ENCODE measurements around the gene DDX54.

Gene DDX54

GRCh38 chr12:113112043-113112899, 73.0 kb downstream of the DDX54 start:
- Histone ChIP-seq H3K18ac (ENCODE audit: low read length) (peak overlapping the region; percentile 89), H2AK5ac (ENCODE audit: low read depth, low read length) (peak overlapping the region; percentile 93), H4K8ac (ENCODE audit: low read depth, low read length) (no peak overlapping the region), H3K27me3 (ENCODE audit: control insufficient read depth in 3 of 3, insufficient read depth in 3 of 3, low read depth in 1 of 3, low read length in 3 of 3) (peaks cover 0 to 24% (median 0%) of the 10 kb centered on the region in 3 experiments), H3K4ac (ENCODE audit: low read length) (no peak overlapping the region), H3K9me3 (replicated peaks in 1 of 2; ENCODE audit: control insufficient read depth in 2 of 2, insufficient read depth in 1 of 2, low read depth in 1 of 2, low read length in 2 of 2) (no peaks in the 10 kb centered on the region), H2BK15ac (ENCODE audit: low read length) (no peak overlapping the region), H2BK120ac (ENCODE audit: low read depth, low read length) (no peak overlapping the region), H3K27ac (replicated peaks; ENCODE audit: low read length) (no peak overlapping the region), H3K14ac (ENCODE audit: low read length) (peak overlapping the region; percentile 58), H3K79me1 (ENCODE audit: low read depth, low read length) (no peaks in the 10 kb centered on the region), H4K91ac (ENCODE audit: low read depth, low read length, poor library complexity) (no peak overlapping the region), H3K4me2 (ENCODE audit: insufficient read depth, low read length, poor library complexity, severe bottlenecking) (no peak overlapping the region), H3K9ac (ENCODE audit: low read depth, low read length, poor library complexity) (peak overlapping the region; percentile 27), H2BK12ac (ENCODE audit: low read length) (no peak overlapping the region), H3K4me1 (ENCODE audit: control insufficient read depth in 2 of 2, insufficient read depth in 1 of 2, low read depth in 1 of 2, low read length in 2 of 2) (no peaks in the 10 kb centered on the region), H3K36me3 (replicated peaks in 1 of 2; ENCODE audit: control insufficient read depth in 2 of 2, insufficient read depth in 2 of 2, low read length in 2 of 2) (no peaks in the 10 kb centered on the region), H2BK5ac (ENCODE audit: low read length) (no peak overlapping the region), H3K4me3 (ENCODE audit: low read length in 2 of 2) (no peak overlapping the region), H2AFZ (ENCODE audit: low read length) (peak overlapping the region; percentile 40), H3K23ac (ENCODE audit: low read depth, low read length, poor library complexity) (peak overlapping the region; percentile 56)
- DNase-seq (ENCODE audit: low spot score), result no peak
- WGBS, 2 donors (ENCODE audit: extremely low coverage in 2 of 2, insufficient read length in 2 of 2, insufficient replicate concordance in 1 of 2), result no CpG with 5 or more reads among the region's 39 CpGs

DNA sequence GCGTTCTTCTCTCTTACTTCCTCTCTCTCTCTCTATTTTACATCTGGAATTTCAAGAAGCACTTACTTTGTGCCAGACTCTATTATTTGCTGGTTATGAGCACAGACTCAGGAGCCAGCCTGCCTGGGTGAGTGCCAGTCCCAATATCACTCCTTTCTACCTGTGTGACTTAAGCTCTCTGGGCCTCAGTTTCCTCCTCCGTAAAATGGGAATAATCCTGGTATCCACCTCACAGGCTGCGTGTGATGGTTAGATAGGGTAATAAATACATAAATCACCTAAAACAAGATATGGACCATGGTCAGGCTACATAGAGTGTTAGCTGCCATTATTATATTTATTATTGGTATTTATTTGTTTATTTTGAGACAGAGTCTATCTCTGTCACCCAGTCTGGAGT, 74.0 kb downstream of the DDX54 start:
- peaks cover 0 to 24% (median 0%) of the 10 kb centered on the region in 3 experiments for H3K27me3 ChIP-seq (ENCODE audit: control insufficient read depth in 3 of 3, insufficient read depth in 3 of 3, low read depth in 1 of 3, low read length in 3 of 3)
- no peak overlapping the region for H3K4ac ChIP-seq (ENCODE audit: low read length)
- no peak overlapping the region for H2BK5ac ChIP-seq (ENCODE audit: low read length)
- H3K27ac ChIP-seq (replicated peaks; ENCODE audit: low read length), result no peak overlapping the region
- H4K91ac ChIP-seq (ENCODE audit: low read depth, low read length, poor library complexity), result no peak overlapping the region
- no peak overlapping the region for H3K4me2 ChIP-seq (ENCODE audit: insufficient read depth, low read length, poor library complexity, severe bottlenecking)
- H3K4me3 ChIP-seq (ENCODE audit: low read length in 2 of 2), result no peak overlapping the region
- no peaks in the 10 kb centered on the region for H3K79me1 ChIP-seq (ENCODE audit: low read depth, low read length)
- H4K8ac ChIP-seq (ENCODE audit: low read depth, low read length), result no peak overlapping the region
- H3K4me1 ChIP-seq (ENCODE audit: control insufficient read depth in 2 of 2, insufficient read depth in 1 of 2, low read depth in 1 of 2, low read length in 2 of 2), result no peaks in the 10 kb centered on the region
- H3K36me3 ChIP-seq (replicated peaks in 1 of 2; ENCODE audit: control insufficient read depth in 2 of 2, insufficient read depth in 2 of 2, low read length in 2 of 2), result no peaks in the 10 kb centered on the region
- H3K23ac ChIP-seq (ENCODE audit: low read depth, low read length, poor library complexity), result no peak overlapping the region
- no peak overlapping the region for H2AK5ac ChIP-seq (ENCODE audit: low read depth, low read length)
- H3K9me3 ChIP-seq (replicated peaks in 1 of 2; ENCODE audit: control insufficient read depth in 2 of 2, insufficient read depth in 1 of 2, low read depth in 1 of 2, low read length in 2 of 2), result no peaks in the 10 kb centered on the region
- no peak overlapping the region for H2BK12ac ChIP-seq (ENCODE audit: low read length)
- WGBS, 2 donors (ENCODE audit: extremely low coverage in 2 of 2, insufficient read length in 2 of 2, insufficient replicate concordance in 1 of 2), result no CpG with 5 or more reads among the region's 3 CpGs
- H3K9ac ChIP-seq (ENCODE audit: low read depth, low read length, poor library complexity), result no peak overlapping the region
- no peak overlapping the region for H2BK15ac ChIP-seq (ENCODE audit: low read length)
- no peak overlapping the region for H3K18ac ChIP-seq (ENCODE audit: low read length)
- DNase-seq (ENCODE audit: low spot score), result no peak
- no peak overlapping the region for H3K14ac ChIP-seq (ENCODE audit: low read length)
- H2AFZ ChIP-seq (ENCODE audit: low read length), result no peak overlapping the region
- no peak overlapping the region for H2BK120ac ChIP-seq (ENCODE audit: low read depth, low read length)

DNA sequence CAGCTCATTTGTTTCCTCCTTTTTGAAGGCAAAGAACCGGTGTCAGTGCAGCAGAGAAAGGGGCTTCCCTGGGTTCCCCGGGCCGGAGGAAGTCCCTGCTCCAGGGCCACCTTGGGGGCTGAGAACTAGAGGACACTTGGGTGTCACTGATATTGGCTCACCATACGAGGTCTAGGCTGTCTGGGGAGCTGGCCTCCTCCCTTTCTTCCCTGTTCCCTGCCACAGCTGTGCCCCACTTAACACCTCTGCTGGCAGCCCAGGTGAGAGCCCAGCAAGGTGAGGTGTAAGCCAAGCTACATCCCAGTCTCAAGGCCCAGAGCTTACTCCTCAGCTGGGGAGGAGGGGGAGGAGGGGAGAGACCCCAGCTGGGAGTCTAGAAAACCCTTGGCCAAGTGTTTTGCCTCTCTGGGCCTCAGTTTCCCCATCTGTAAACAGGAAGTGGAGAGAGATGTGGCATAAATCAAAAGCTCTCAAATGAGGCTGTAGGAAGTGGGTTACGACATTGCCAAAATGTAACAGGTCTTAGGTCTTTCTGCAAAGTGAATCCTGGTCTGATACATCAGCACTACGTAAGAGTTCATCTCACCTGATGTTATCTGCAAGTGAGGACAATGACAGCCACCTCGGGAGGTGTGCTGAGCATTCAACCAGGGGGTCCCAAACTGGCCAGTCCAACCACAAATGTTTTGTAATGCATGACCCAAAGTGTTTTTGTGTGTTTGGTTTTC, 75.2 kb downstream of the DDX54 start:
- no peak overlapping the region for H4K8ac ChIP-seq (ENCODE audit: low read depth, low read length)
- no CpG with 5 or more reads among the region's 7 CpGs for WGBS, 2 donors (ENCODE audit: extremely low coverage in 2 of 2, insufficient read length in 2 of 2, insufficient replicate concordance in 1 of 2)
- H3K4me2 ChIP-seq (ENCODE audit: insufficient read depth, low read length, poor library complexity, severe bottlenecking), result no peak overlapping the region
- H3K36me3 ChIP-seq (replicated peaks in 1 of 2; ENCODE audit: control insufficient read depth in 2 of 2, insufficient read depth in 2 of 2, low read length in 2 of 2), result no peaks in the 10 kb centered on the region
- H3K18ac ChIP-seq (ENCODE audit: low read length), result no peak overlapping the region
- H3K79me1 ChIP-seq (ENCODE audit: low read depth, low read length), result no peaks in the 10 kb centered on the region
- H2BK5ac ChIP-seq (ENCODE audit: low read length), result no peak overlapping the region
- H3K14ac ChIP-seq (ENCODE audit: low read length), result no peak overlapping the region
- no peak overlapping the region for H2AK5ac ChIP-seq (ENCODE audit: low read depth, low read length)
- peaks cover 0 to 1% of the 10 kb centered on the region in 2 donors for H3K4me1 ChIP-seq (ENCODE audit: control insufficient read depth in 2 of 2, insufficient read depth in 1 of 2, low read depth in 1 of 2, low read length in 2 of 2)
- no peak overlapping the region for H4K91ac ChIP-seq (ENCODE audit: low read depth, low read length, poor library complexity)
- H3K9me3 ChIP-seq (replicated peaks in 1 of 2; ENCODE audit: control insufficient read depth in 2 of 2, insufficient read depth in 1 of 2, low read depth in 1 of 2, low read length in 2 of 2), result no peaks in the 10 kb centered on the region
- H3K9ac ChIP-seq (ENCODE audit: low read depth, low read length, poor library complexity), result no peak overlapping the region
- no peak overlapping the region for H2BK15ac ChIP-seq (ENCODE audit: low read length)
- H3K27ac ChIP-seq (replicated peaks; ENCODE audit: low read length), result no peak overlapping the region
- no peak overlapping the region for H3K4me3 ChIP-seq (ENCODE audit: low read length in 2 of 2)
- no peak for DNase-seq (ENCODE audit: low spot score)
- H2BK120ac ChIP-seq (ENCODE audit: low read depth, low read length), result peak overlapping the region; percentile 62
- no peak overlapping the region for H2BK12ac ChIP-seq (ENCODE audit: low read length)
- H2AFZ ChIP-seq (ENCODE audit: low read length), result no peak overlapping the region
- H3K23ac ChIP-seq (ENCODE audit: low read depth, low read length, poor library complexity), result no peak overlapping the region
- no peak overlapping the region for H3K4ac ChIP-seq (ENCODE audit: low read length)
- H3K27me3 ChIP-seq (ENCODE audit: control insufficient read depth in 3 of 3, insufficient read depth in 3 of 3, low read depth in 1 of 3, low read length in 3 of 3), result peaks cover 0 to 30% (median 0%) of the 10 kb centered on the region in 3 experiments

- H4K8ac ChIP-seq (ENCODE audit: low read depth, low read length), result no peak overlapping the region
- H4K91ac ChIP-seq (ENCODE audit: low read depth, low read length, poor library complexity), result no peak overlapping the region
- H3K4me3 ChIP-seq (ENCODE audit: low read length in 2 of 2), result no peak overlapping the region
- H2BK5ac ChIP-seq (ENCODE audit: low read length), result no peak overlapping the region
- H3K4me1 ChIP-seq (ENCODE audit: control insufficient read depth in 2 of 2, insufficient read depth in 1 of 2, low read depth in 1 of 2, low read length in 2 of 2), result peaks cover 0 to 1% of the 10 kb centered on the region in 2 donors
- WGBS, 2 donors (ENCODE audit: extremely low coverage in 2 of 2, insufficient read length in 2 of 2, insufficient replicate concordance in 1 of 2), result no CpG with 5 or more reads among the region's 5 CpGs
- peaks cover 0 to 29% (median 0%) of the 10 kb centered on the region in 3 experiments for H3K27me3 ChIP-seq (ENCODE audit: control insufficient read depth in 3 of 3, insufficient read depth in 3 of 3, low read depth in 1 of 3, low read length in 3 of 3)
- H2BK15ac ChIP-seq (ENCODE audit: low read length), result no peak overlapping the region
- no peaks in the 10 kb centered on the region for H3K79me1 ChIP-seq (ENCODE audit: low read depth, low read length)
- H3K4me2 ChIP-seq (ENCODE audit: insufficient read depth, low read length, poor library complexity, severe bottlenecking), result no peak overlapping the region
- H3K9me3 ChIP-seq (replicated peaks in 1 of 2; ENCODE audit: control insufficient read depth in 2 of 2, insufficient read depth in 1 of 2, low read depth in 1 of 2, low read length in 2 of 2), result no peaks in the 10 kb centered on the region
- H3K27ac ChIP-seq (replicated peaks; ENCODE audit: low read length), result no peak overlapping the region
- no peak overlapping the region for H2AFZ ChIP-seq (ENCODE audit: low read length)
- no peak overlapping the region for H3K14ac ChIP-seq (ENCODE audit: low read length)
- no peaks in the 10 kb centered on the region for H3K36me3 ChIP-seq (replicated peaks in 1 of 2; ENCODE audit: control insufficient read depth in 2 of 2, insufficient read depth in 2 of 2, low read length in 2 of 2)
- no peak overlapping the region for H2AK5ac ChIP-seq (ENCODE audit: low read depth, low read length)
- no peak overlapping the region for H2BK12ac ChIP-seq (ENCODE audit: low read length)
- peak overlapping the region; percentile 77 for H3K18ac ChIP-seq (ENCODE audit: low read length)
- peak overlapping the region; percentile 62 for H2BK120ac ChIP-seq (ENCODE audit: low read depth, low read length)
- H3K9ac ChIP-seq (ENCODE audit: low read depth, low read length, poor library complexity), result no peak overlapping the region
- H3K23ac ChIP-seq (ENCODE audit: low read depth, low read length, poor library complexity), result no peak overlapping the region
- H3K4ac ChIP-seq (ENCODE audit: low read length), result no peak overlapping the region
- DNase-seq (ENCODE audit: low spot score), result no peak
These were observed 75.9 kb downstream of the DDX54 start for GRCh38 chr12:113109360-113109759.

Data from neuronal stem cell (in vitro differentiated cells).